HG02763 (cell line): Measurements from ENCODE around the gene GRM5.

Source experiments
- ATAC-seq: cut with Tn5 transposase; IDR thresholded peaks from one replicate; pipeline ENCODE4 v1.9.1; 2021; ENCODE audit warnings: mild to moderate bottlenecking, moderate library complexity; ENCODE audit not compliant: unreplicated experiment

GRM5 gene

GRCh38 chr11:88739524-88739923, 326.3 kb downstream of the GRM5 start:
- ATAC-seq: no peak

- no peak for ATAC-seq
Measured at GRCh38 chr11:88709567-88709966, 356.2 kb downstream of the GRM5 start.

GRCh38 chr11:88704485-88704884, 361.3 kb downstream of the GRM5 start:
- ATAC-seq: no peak

- ATAC-seq: no peak
Measured at GRCh38 chr11:88701816-88702215, 364.0 kb downstream of the GRM5 start.

GRCh38 chr11:88697139-88697538, 368.6 kb downstream of the GRM5 start:
- no peak for ATAC-seq

- no peak for ATAC-seq
Measured at GRCh38 chr11:88695689-88696414, 369.9 kb downstream of the GRM5 start.

GRCh38 chr11:88692306-88693086, 373.3 kb downstream of the GRM5 start:
- ATAC-seq: no peak

GRCh38 chr11:88689548-88690240, 376.1 kb downstream of the GRM5 start:
- no peak for ATAC-seq

GRCh38 chr11:88683024-88683423, 382.8 kb downstream of the GRM5 start:
- no peak for ATAC-seq

GRCh38 chr11:88680806-88681205, 385.0 kb downstream of the GRM5 start:
- ATAC-seq: no peak

- no peak for ATAC-seq
Measured at GRCh38 chr11:88666364-88666763, 399.4 kb downstream of the GRM5 start.

- ATAC-seq: no peak
Measured at GRCh38 chr11:88657076-88657738, 408.6 kb downstream of the GRM5 start.

GRCh38 chr11:88656283-88656682, 409.5 kb downstream of the GRM5 start:
- no peak for ATAC-seq

- ATAC-seq: no peak
Measured at GRCh38 chr11:88655656-88656055, 410.1 kb downstream of the GRM5 start.

GRCh38 chr11:88655196-88655595, 410.6 kb downstream of the GRM5 start:
- no peak for ATAC-seq

- ATAC-seq: no peak
Measured at GRCh38 chr11:88651556-88651955, 414.2 kb downstream of the GRM5 start.

GRCh38 chr11:88644724-88645123, 421.1 kb downstream of the GRM5 start:
- ATAC-seq: no peak

- no peak for ATAC-seq
Measured at GRCh38 chr11:88632163-88632562, 433.6 kb downstream of the GRM5 start.

GRCh38 chr11:88631497-88631896, 434.3 kb downstream of the GRM5 start:
- ATAC-seq: no peak

- ATAC-seq: no peak
Measured at GRCh38 chr11:88629496-88629895, 436.3 kb downstream of the GRM5 start.

- ATAC-seq: no peak
Measured at GRCh38 chr11:88626216-88626615, 439.6 kb downstream of the GRM5 start.
